Vagina (tissue), 2 donors: ENCODE results near the gene ZNF778.

Source experiments
- CTCF ChIP-seq, 3 experiments: fragments of 450-650 bp in 2 of 3; fragments of 200-600 bp in 1 of 3; sonication (generic) in 1 of 3; IDR thresholded peaks; one replicate each; pipeline ENCODE4 v1.5.1; 2017 to 2019; ENCODE audit warnings: antibody characterized with exemption in 3 of 3, mild to moderate bottlenecking in 2 of 3, moderate library complexity in 2 of 3
- POLR2A ChIP-seq, 2 donors: fragments of 450-650 bp; IDR thresholded peaks; one replicate each; pipeline ENCODE4 v1.6.1; 2017; ENCODE audit warnings: antibody characterized with exemption in 2 of 2, mild to moderate bottlenecking in 2 of 2, moderate library complexity in 2 of 2

DNA sequence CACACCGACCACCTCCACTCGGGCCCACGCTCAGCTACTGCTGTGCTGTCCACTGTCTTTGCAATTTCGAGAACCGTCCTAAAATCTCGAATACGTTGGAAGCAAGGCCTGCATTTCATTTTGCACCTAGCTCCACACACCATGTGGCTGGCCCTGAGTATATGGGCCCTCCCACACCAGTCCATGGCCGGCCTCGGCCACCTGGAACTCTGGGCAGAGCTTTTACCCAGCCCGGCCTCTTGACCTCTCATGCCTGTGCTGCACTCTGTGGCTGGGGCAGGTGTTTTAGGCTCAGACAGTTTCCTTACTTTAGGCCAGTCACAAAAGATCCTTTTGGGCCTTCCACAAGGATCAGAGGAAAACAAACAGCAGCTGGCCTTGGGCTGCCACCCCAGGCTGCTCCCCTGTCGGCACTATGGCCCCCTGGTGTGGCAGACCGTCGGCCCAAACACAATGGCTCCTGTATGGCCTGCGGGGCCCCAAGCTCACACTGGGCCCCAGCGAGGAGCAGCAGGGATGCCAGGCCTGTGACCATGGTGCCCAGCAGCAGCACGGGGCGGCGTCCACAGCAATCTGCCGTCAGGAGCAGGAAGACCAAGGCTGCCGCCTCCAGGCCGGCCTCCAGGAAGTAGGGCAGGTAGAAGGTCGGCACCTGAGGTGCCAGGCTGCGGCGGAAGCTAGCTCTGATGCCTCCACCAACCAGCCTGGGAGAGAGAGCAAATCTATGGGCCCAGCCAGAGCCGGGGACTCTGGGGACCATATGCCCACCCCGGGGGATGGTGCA lies 19.7 kb upstream of the ZNF778 start:
- TF ChIP-seq POLR2A (IDR thresholded peaks at IDR 0.05) (no peak), CTCF (IDR thresholded peaks at IDR 0.05) (no peak)
